Naive thymus-derived CD8-positive, alpha-beta T cell (primary cell): ENCODE data around the gene ATP11A. TPM values are rescaled to one million over a fixed set of nuclear protein-coding genes. Genes with fewer than 3 reads are reported as not detected.

Experiments
- ATAC-seq, 2 donors: fragments of 150-1000 bp; cut with Tn5 transposase in 1 of 2; sonication (Bioruptor Pico), chemical (Tn5 transposase) in 1 of 2; 1 replicate in 1 of 2; 2 replicates in 1 of 2; pipeline ENCODE4 v1.10.0; 2021; ENCODE audit warnings: mild to moderate bottlenecking in 2 of 2, moderate library complexity in 2 of 2
- POLR2A ChIA-PET: fragments of 350-600 bp; sonication (Branson Sonifier 250); formaldehyde crosslinking; loops from one replicate; lab custom pipeline; 2021; ENCODE audit warnings: antibody characterized with exemption; lab: Charles Lee
- DNase-seq, 10 donors: peaks; one replicate each; pipeline versions ENCODE4 v3.0.0 to v3.0.0-alpha.2; 2020 to 2022
- H3K27ac Mint-ChIP-seq, 10 donors: one replicate each; pipeline ENCODE4 v1.8.0; 2020 to 2022; ENCODE audit warnings: mild to moderate bottlenecking in 10 of 10, mixed read lengths in 10 of 10, moderate library complexity in 4 of 10, inconsistent platforms in 1 of 10
- H3K27me3 Mint-ChIP-seq, 5 donors: one replicate each; pipeline ENCODE4 v1.8.0; 2021 to 2022; ENCODE audit warnings: mixed read lengths in 5 of 5
- H3K36me3 Mint-ChIP-seq, 3 donors: one replicate each; pipeline ENCODE4 v1.8.0; 2020 to 2022; ENCODE audit warnings: mixed read lengths in 3 of 3, mild to moderate bottlenecking in 2 of 3, inconsistent platforms in 1 of 3
- H3K4me1 Mint-ChIP-seq, 4 donors: one replicate each; pipeline ENCODE4 v1.8.0; 2021 to 2022; ENCODE audit warnings: mixed read lengths in 4 of 4
- H3K4me3 Mint-ChIP-seq, 10 donors: one replicate each; pipeline ENCODE4 v1.8.0; 2020 to 2022; ENCODE audit warnings: mild to moderate bottlenecking in 10 of 10, mixed read lengths in 10 of 10, moderate library complexity in 6 of 10, inconsistent platforms in 1 of 10
- H3K9me3 Mint-ChIP-seq, 9 donors: one replicate each; pipeline ENCODE4 v1.8.0; 2020 to 2022; ENCODE audit warnings: mixed read lengths in 9 of 9, mild to moderate bottlenecking in 3 of 9, inconsistent platforms in 1 of 9, moderate library complexity in 1 of 9
- polyA plus RNA-seq, 3 donors: library from polyadenylated mRNA; unstranded; fragments of 300-500 nt; fragmentation: Illumina TruSeq; gene quantifications; one replicate each; pipeline ENCODE4 v1.2.3, GENCODE V29; 2021
- total RNA-seq, 8 experiments: library from RNA in 2 of 8; stranded (reverse) in 2 of 8; gene quantifications; one replicate each; pipeline ENCODE4 v1.2.3 and lab custom pipeline; 2021 to 2026

Gene ATP11A
- total and polyA plus RNA-seq, 5 experiments from 2014 or later = 0.76 to 23.9 (median 3.1) TPM

GRCh38 chr13:112894673-112895481 is 205.0 kb downstream of the ATP11A start:
- Mint-ChIP-seq H3K27me3 (peaks cover 0 to 23% (median 6%) of the 10 kb centered on the region in 5 donors), H3K27ac (no peak overlapping the region), H3K9me3 (no peaks in the 10 kb centered on the region), H3K4me3 (peak overlapping the region in 9 of 10 donors; percentile 11 to 73 (median 43)), H3K36me3 (no peaks in the 10 kb centered on the region), H3K4me1 (peaks cover 3 to 20% (median 16%) of the 10 kb centered on the region in 4 donors)
- POLR2A ChIA-PET = no interaction called here
- DNase-seq (no peak), ATAC-seq (peak; percentile 13 to 17)

GRCh38 chr13:112895521-112896465 is 206.0 kb downstream of the ATP11A start:
- Mint-ChIP-seq H3K4me3 (peak overlapping the region in 7 of 10 donors; percentile 6 to 69 (median 33)), H3K27me3 (peaks cover 0 to 30% (median 7%) of the 10 kb centered on the region in 5 donors), H3K9me3 (no peaks in the 10 kb centered on the region), H3K4me1 (peaks cover 3 to 20% (median 16%) of the 10 kb centered on the region in 4 donors), H3K36me3 (no peaks in the 10 kb centered on the region), H3K27ac (no peak overlapping the region)
- ATAC-seq (peak in 1 of 2 donors; percentile 4), DNase-seq (no peak)
- POLR2A ChIA-PET = no interaction called here

- ATAC-seq (no peak), DNase-seq (no peak)
- Mint-ChIP-seq H3K27me3 (peaks cover 0 to 31% (median 7%) of the 10 kb centered on the region in 5 donors), H3K27ac (no peak overlapping the region), H3K4me3 (peak overlapping the region in 5 of 10 donors; percentile 7 to 58 (median 15)), H3K4me1 (peaks cover 3 to 20% (median 16%) of the 10 kb centered on the region in 4 donors), H3K36me3 (no peaks in the 10 kb centered on the region), H3K9me3 (no peaks in the 10 kb centered on the region)
- POLR2A ChIA-PET = no interaction called here
Measured at GRCh38 chr13:112896736-112897602, 207.1 kb downstream of the ATP11A start.

- Mint-ChIP-seq H3K9me3 (no peaks in the 10 kb centered on the region), H3K27ac (no peak overlapping the region), H3K36me3 (no peaks in the 10 kb centered on the region), H3K27me3 (peaks cover 0 to 31% (median 7%) of the 10 kb centered on the region in 5 donors), H3K4me1 (peaks cover 3 to 18% (median 15%) of the 10 kb centered on the region in 4 donors), H3K4me3 (no peak overlapping the region)
- POLR2A ChIA-PET = no interaction called here
- ATAC-seq = no peak
- no peak for DNase-seq
Measured at GRCh38 chr13:112897603-112897955, 207.7 kb downstream of the ATP11A start.

GRCh38 chr13:112897956-112898620 is 208.2 kb downstream of the ATP11A start:
- no peaks in the 10 kb centered on the region for H3K36me3 Mint-ChIP-seq
- DNase-seq = no peak
- H3K27ac Mint-ChIP-seq = no peak overlapping the region
- H3K27me3 Mint-ChIP-seq = peaks cover 0 to 31% (median 7%) of the 10 kb centered on the region in 5 donors
- peaks cover 3 to 14% (median 11%) of the 10 kb centered on the region in 4 donors for H3K4me1 Mint-ChIP-seq
- no peak overlapping the region for H3K4me3 Mint-ChIP-seq
- POLR2A ChIA-PET = no interaction called here
- ATAC-seq = no peak
- no peaks in the 10 kb centered on the region for H3K9me3 Mint-ChIP-seq

- H3K36me3 Mint-ChIP-seq = no peaks in the 10 kb centered on the region
- H3K4me1 Mint-ChIP-seq = peaks cover 2 to 10% (median 7%) of the 10 kb centered on the region in 4 donors
- POLR2A ChIA-PET = no interaction called here
- H3K4me3 Mint-ChIP-seq = no peak overlapping the region
- H3K9me3 Mint-ChIP-seq = peaks cover 0 to 3% (median 0%) of the 10 kb centered on the region in 9 donors
- no peak overlapping the region for H3K27ac Mint-ChIP-seq
- DNase-seq = no peak
- ATAC-seq = no peak
- peaks cover 0 to 32% (median 7%) of the 10 kb centered on the region in 5 donors for H3K27me3 Mint-ChIP-seq
Measured at GRCh38 chr13:112898621-112899280, 208.9 kb downstream of the ATP11A start.

GRCh38 chr13:112899281-112900225 is 209.7 kb downstream of the ATP11A start:
- ATAC-seq (no peak), DNase-seq (no peak)
- Mint-ChIP-seq H3K9me3 (peaks cover 0 to 3% (median 0%) of the 10 kb centered on the region in 9 donors), H3K27ac (peak overlapping the region in 1 of 10 donors; percentile 20), H3K36me3 (no peaks in the 10 kb centered on the region), H3K27me3 (peaks cover 0 to 32% (median 7%) of the 10 kb centered on the region in 5 donors), H3K4me3 (no peak overlapping the region), H3K4me1 (peaks cover 2 to 10% (median 7%) of the 10 kb centered on the region in 4 donors)
- POLR2A ChIA-PET = no interaction called here

- no peak overlapping the region for H3K27ac Mint-ChIP-seq
- DNase-seq (no peak), ATAC-seq (no peak)
- peaks cover 0 to 4% (median 1%) of the 10 kb centered on the region in 3 donors for H3K36me3 Mint-ChIP-seq
- POLR2A ChIA-PET = no interaction called here
- peaks cover 0 to 32% (median 7%) of the 10 kb centered on the region in 5 donors for H3K27me3 Mint-ChIP-seq
- no peak overlapping the region for H3K4me3 Mint-ChIP-seq
- H3K9me3 Mint-ChIP-seq = peaks cover 0 to 7% (median 4%) of the 10 kb centered on the region in 9 donors
- H3K4me1 Mint-ChIP-seq = peaks cover 2 to 8% (median 6%) of the 10 kb centered on the region in 4 donors
Measured at GRCh38 chr13:112900226-112900600, 210.4 kb downstream of the ATP11A start.

- POLR2A ChIA-PET = no interaction called here
- H3K27me3 Mint-ChIP-seq = peaks cover 0 to 29% (median 7%) of the 10 kb centered on the region in 5 donors
- H3K36me3 Mint-ChIP-seq = peaks cover 0 to 6% (median 3%) of the 10 kb centered on the region in 3 donors
- no peak for DNase-seq
- H3K4me3 Mint-ChIP-seq = no peak overlapping the region
- no peak overlapping the region for H3K27ac Mint-ChIP-seq
- H3K4me1 Mint-ChIP-seq = peaks cover under 1 to 6% (median 4%) of the 10 kb centered on the region in 4 donors
- H3K9me3 Mint-ChIP-seq = peaks cover 0 to 12% (median 7%) of the 10 kb centered on the region in 9 donors
- ATAC-seq = no peak
Measured at GRCh38 chr13:112900691-112901091, 210.9 kb downstream of the ATP11A start.

- peaks cover 0 to 6% (median 3%) of the 10 kb centered on the region in 3 donors for H3K36me3 Mint-ChIP-seq
- H3K9me3 Mint-ChIP-seq = peaks cover 0 to 17% (median 7%) of the 10 kb centered on the region in 9 donors
- H3K4me1 Mint-ChIP-seq = no peaks in the 10 kb centered on the region
- H3K27ac Mint-ChIP-seq = no peak overlapping the region
- H3K27me3 Mint-ChIP-seq = peaks cover 0 to 24% (median 3%) of the 10 kb centered on the region in 5 donors
- no peak for DNase-seq
- no peak for ATAC-seq
- H3K4me3 Mint-ChIP-seq = no peak overlapping the region
- POLR2A ChIA-PET = no interaction called here
Measured at GRCh38 chr13:112902101-112902651, 212.3 kb downstream of the ATP11A start.
